HuH-7 (cell line): ENCODE measurements around the gene NOS1.
"Not testable (repeated sequence)": the region's sequence is repeated elsewhere in the genome, so short reads cannot be mapped to it uniquely, and the experiment has no call there.

Source experiments
- DNase-seq: peaks from one replicate; pipeline ENCODE4 v3.0.0; 2011; ENCODE audit warnings: low spot score

Gene NOS1

DNA sequence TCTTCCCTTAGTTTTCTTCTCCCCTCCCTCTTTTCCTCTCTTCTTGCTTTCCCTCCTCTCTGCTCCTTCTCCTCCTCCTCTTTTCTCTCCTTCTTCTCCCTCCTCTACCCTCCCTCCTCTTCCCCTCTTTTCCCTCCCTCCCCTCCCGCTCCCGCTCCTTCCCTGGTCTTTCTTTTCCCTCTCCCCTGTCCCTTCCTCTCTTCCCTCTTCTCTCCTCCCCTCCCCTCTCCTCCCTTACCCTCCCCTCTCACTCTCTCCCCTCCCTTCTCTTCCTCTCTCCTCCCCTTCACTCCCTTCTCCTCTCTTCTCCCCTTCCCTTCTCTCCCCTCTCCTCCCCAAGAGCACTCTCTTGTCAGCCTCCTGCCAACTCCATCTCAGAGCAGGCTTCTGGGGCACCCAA is 153.8 kb downstream of the NOS1 start:
- no peak for DNase-seq

DNA sequence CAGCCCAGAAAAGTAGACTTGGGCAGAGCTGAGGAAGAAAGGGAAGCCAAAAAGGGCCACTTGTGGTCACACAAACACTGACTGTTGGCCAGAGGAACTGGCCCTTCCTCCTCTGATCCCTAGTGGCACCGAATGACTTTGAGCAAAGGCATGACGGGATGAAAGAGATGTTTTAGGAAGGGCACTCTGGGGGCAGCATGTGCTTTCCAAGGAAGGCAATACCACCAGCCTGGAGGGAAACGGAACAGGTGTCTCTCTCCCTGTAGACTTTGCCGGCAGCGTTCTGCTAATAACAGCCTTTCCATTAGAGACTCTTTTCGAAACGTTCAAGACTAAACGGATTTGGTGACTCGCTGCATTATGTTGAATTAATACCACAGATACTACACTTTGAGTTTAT is 158.9 kb downstream of the NOS1 start:
- no peak for DNase-seq

DNA sequence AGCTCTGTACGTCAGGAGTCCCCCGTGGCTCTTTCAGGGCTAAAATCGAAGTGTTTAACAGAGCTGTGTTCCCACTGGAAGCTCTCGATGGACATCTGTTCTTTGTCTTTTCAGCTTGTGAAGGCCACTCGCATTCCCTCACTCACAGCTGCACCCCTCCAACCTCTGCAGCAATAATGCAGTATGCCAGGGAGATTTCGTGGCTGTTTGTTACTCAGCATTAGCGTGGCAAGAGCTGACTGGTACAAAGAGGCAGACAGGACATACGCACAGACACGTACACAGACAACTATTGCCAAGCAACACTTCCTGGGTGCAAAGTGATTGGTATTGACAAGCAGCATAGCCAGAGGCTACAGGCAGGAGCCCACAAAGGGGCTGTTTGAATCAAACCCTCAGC is 159.4 kb downstream of the NOS1 start:
- no peak for DNase-seq

- DNase-seq = not testable (repeated sequence)
Observed at GRCh38 chr12:117199956-117200744, 161.3 kb downstream of the NOS1 start.

GRCh38 chr12:117196334-117196733 is 165.1 kb downstream of the NOS1 start:
- DNase-seq = not testable (repeated sequence)

GRCh38 chr12:117195027-117195426 is 166.4 kb downstream of the NOS1 start:
- DNase-seq = not testable (repeated sequence)

GRCh38 chr12:117193903-117194302 is 167.5 kb downstream of the NOS1 start:
- DNase-seq = no peak

- DNase-seq = not testable (repeated sequence)
Observed at GRCh38 chr12:117192581-117192980, 168.8 kb downstream of the NOS1 start.

DNA sequence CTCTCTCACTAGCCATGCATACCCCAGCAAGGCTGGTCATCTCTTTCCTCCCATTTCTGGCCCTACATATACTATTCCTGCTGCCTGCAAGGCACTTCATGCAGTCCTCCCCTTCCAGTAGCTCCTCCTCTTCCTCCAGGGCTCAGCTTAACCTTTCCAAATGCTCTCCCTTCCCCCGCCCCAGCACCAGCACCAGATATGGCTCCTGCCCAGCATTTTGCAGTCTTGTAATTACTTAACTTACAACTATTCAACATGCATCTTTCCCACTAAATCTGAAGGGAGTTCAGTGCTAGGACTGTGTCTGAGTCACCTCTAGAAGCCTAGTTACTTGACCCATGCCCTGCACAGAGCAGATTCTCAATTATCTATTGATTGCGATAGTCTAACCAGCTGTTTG is 169.4 kb downstream of the NOS1 start:
- no peak for DNase-seq

DNA sequence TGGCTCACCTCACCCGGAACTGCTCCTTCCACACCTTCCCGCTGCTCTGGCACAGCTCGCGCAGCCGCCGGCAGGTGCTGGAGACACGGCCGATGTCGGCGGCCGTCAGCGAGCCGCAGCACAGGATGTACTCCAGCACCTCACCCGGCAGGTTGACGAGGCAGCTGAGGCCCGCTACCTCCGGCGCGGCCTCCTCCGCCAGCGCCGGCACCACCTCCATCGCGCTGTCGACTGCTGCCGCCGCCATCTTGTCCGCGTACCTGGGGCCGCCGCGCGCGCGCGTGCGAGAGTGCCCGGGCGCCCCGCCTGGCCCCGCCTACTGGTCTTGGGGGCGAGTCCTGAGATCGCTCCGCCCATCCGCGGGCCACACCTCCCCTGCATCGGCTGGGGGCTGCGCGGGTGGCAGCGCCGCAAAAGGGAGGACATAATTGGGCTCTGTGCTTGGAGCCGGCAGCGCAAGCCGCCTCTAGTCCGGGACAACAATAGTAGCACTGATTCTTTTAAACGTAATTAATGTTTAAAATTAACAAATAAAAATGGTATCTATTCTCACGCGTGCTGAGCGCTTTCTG is 171.1 kb downstream of the NOS1 start, which contains the start of gene FBXO21:
TSS of gene FBXO21 (minus strand) at position 261 of the 572 bp plus-strand sequence. CDS start at position 247, 14 bp downstream.
- peak; percentile 79 for DNase-seq

DNA sequence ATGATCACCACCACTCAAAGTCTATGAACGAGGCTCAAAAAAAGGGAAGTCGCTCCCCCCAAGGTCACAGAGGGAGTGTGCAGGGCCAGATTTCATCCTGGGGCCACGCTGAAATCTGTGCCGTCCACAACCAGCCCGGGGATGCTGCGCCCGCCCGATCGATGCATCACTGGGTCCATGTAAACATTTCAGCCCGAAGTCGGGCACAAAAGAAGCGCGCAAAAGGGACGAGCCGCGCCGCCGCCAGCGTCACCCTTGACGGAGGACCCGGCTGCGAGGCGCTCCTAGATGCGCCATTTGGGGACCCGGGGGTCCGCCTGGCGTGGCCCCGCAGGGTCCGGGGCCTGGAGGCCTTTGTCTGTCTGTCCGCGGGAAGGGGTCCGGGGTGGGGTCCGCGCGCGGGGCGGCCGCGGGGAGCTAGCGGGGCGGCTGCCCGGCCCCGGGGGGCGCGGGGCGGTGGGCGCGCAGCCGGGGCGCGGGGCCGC is 171.7 kb downstream of the NOS1 start:
- DNase-seq = peak; percentile 29

DNA sequence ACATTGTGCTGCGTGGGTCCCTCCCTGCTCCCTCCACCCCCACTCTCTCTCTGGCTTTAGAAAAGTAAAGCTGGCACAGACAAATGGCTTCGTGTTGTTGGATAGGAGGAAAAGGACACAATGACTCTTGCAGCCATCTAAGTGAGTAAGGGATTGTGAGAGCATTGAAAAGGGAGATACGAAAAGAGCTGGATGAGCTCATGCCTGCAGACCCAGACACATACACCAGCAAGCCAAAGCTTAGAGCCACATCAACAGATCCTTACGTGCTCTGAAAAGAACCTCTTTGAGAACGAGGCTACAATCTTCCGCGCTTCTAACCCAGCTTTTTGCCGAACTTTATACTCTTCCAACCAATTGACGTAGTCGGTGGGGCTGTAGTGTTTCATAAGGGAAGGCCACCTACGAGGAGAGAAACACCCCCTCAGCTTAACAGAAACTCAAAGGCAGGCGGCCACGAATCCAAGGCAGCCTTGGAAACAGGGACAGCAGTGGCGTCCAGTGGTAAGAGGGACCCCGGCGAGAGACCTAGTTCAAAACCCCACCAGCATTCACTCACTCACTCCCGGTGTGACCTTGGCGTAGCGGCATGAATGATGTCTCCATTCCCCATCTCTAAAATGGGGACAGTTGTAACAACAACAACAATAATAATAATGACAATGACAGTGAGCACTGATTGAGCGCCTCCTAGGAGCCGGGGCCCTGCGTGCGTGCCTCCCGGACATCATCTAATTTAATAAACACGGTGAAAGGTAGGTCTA is 172.3 kb downstream of the NOS1 start:
- DNase-seq = no peak

GRCh38 chr12:117188121-117188665 is 173.2 kb downstream of the NOS1 start:
- DNase-seq = no peak

GRCh38 chr12:117187421-117187820 is 174.0 kb downstream of the NOS1 start:
- no peak for DNase-seq

GRCh38 chr12:117182866-117183265 is 178.6 kb downstream of the NOS1 start:
- no peak for DNase-seq

DNA sequence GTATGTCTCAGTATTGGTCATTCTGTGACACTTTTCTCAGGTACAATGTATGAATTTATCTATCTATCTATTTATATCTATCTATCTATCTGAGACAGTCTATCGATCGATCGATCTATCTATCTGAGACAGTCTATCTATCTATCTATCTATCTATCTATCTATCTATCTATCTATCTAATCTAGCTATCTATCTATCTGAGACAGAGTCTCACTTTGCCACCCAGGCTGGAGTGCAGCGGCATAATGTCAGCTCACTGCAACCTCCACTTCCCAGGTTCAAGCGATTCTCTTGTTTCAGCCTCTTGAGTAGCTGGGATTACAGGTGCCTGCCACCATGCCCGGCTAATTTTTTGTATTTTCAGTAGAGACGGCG is 180.0 kb downstream of the NOS1 start:
- DNase-seq = not testable (repeated sequence)

DNA sequence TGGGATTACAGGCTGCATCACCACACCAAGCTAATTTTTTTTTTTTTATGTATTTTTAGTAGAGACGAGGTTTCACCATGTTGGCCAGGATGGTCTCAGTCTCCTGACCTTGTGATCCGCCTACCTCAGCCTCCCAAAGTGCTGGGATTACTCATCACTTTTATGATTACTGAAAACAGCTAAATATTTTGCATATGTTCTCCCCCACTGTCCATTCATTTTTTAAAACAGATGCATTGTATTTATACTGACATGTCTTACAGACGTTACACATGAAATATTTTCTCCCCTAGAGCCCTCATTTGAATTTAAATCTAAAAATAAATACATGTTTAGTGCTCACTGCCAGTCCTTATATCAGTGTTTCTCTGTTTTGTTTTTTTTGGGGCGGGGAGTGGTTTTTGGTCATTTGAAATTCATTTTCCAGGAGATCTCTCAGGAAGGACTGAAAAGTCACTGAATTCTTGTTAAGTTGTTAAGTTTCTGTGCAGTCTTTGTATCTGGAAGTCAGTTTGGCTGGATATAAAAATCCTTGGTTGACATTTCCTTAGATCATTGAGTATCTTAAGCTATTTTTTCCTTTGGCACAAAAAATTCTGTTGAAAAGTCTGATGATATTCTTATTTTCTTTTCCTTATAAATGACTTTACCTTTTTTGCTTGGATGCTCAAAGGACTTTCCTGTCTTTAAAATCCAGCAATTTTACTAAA is 180.5 kb downstream of the NOS1 start:
- DNase-seq = no peak

DNA sequence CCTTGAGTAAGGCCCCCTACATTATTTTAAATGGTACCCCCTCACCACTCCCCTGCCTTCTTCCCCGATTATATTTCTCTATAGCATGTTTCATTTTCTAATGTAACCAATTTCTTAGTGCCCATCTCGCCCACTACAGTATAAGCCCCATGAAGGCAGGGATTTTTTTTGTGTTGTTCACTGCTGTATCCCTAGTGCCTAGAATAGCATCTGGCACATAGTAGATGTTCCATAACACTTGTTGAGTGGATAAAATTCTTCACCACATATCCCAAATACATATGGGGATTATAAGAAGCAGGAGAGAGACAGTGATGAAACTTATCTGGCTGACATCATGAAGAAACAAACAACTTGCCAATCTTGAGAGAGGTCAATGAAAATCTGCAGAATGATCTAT is 182.7 kb downstream of the NOS1 start:
- no peak for DNase-seq

- no peak for DNase-seq
Observed at GRCh38 chr12:117178301-117178700, 183.1 kb downstream of the NOS1 start.

DNA sequence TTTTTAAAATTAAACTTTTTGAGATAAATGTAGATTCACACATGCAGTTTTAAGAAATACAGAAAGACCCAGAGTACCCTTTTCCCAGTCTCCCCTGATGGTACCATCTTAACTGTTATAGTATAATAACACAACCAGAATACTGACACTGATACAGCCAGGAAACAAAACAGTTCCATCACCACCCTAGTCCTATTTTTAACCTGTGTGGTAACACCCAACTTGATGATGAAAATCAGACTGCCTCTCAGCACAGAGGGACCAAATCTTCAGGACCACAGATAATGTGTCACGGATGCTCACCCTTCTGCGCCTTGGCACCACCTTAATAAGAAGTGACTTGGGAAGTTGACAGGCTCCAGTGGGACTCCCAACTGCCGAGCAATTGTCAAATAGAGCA is 189.3 kb downstream of the NOS1 start:
- no peak for DNase-seq

- no peak for DNase-seq
Observed at GRCh38 chr12:117171499-117172162, 189.8 kb downstream of the NOS1 start.
